K562 (cell line): ENCODE measurements around the gene CRK. TPM values are rescaled to one million over a fixed set of nuclear protein-coding genes. Genes with fewer than 3 reads are reported as not detected.

Experiments
- polyA plus RNA-seq, 8 experiments: library from polyadenylated mRNA; depleted of rRNA in 4 of 8; stranded (reverse) in 5 of 8; unstranded in 3 of 8; fragments of >200 nt; fragmentation: Nextera tagmentation in 2 of 8; fragmentation: Illumina TruSeq in 1 of 8; extraction: Ambion mirVana in 2 of 8; extraction: Trizol in 1 of 8; gene quantifications; 2 replicates each; pipeline versions ENCODE4 v1.2.1 to v1.2.3, GENCODE V29; 2011 to 2014; ENCODE audit warnings: inconsistent platforms in 1 of 8, missing spikeins in 1 of 8
- total RNA-seq, 7 experiments: library from RNA; depleted of rRNA in 6 of 7; stranded (reverse); fragments of >200 nt in 6 of 7; fragmentation: Illumina TruSeq in 2 of 7; extraction: Trizol in 2 of 7; gene quantifications; 2 replicates each; pipeline versions ENCODE4 v1.2.1 to v1.2.3, GENCODE V29; 2011 to 2021; ENCODE audit warnings: low replicate concordance in 1 of 7
- TF ChIP-seq, protein P1 (sequence below): sonication (generic); formaldehyde crosslinking; IDR thresholded peaks from 2 replicates; pipeline ENCODE4 v1.8.1; 2023; ENCODE audit warnings: missing genetic modification reagents, mild to moderate bottlenecking, borderline replicate concordance

CRK gene
- total and polyA plus RNA-seq, 9 of the 15 experiments (the other 6 are each of a cell fraction or from before 2014, with no cell fraction given), result 13.1 to 40.2 (median 26.1) TPM

DNA sequence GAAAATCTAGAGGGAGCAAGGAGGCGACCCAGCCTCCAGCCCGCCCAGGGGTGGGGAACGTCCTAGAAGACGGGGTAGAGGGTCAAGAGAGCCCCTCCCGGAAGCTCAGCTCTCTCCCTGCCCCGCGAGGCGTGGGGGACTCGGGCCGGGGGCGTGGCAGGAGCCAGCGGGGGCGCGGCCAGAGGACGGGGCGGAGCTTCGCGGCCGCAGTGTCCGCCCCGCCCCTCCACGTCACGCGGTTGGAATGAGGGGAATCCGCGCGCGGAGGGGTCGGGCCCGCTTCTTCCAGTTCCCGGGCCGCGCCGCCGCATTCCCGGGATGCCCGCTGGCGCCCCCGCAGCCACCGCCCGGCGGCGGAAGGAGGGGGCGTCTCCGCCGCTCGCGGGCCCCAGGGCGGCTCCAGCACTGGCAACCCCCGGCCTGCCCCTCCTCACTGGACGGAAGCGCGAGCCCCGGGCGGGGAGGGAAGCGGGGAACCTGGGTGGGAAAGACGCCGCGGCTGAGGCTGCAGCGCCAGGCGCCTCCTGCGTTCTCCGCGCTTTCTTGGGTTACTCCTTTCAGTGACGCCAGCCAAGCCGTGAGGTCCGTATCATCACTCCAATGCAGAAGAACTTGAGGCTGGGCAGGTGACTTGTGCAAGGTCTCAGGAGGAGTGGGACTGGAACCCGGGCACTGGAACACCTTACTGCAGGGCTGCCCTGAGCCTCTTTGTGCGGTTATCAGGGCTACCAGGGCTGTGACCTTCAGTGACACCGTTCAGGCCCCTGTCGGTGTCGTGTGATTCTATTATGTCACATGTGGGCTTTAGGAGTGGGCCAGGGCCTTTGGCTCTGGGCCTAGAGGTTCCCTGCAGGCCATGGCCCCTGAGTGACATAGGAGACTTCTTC is 32.1 kb upstream of the CRK start (continued):
- TF ChIP-seq, protein P1, sequence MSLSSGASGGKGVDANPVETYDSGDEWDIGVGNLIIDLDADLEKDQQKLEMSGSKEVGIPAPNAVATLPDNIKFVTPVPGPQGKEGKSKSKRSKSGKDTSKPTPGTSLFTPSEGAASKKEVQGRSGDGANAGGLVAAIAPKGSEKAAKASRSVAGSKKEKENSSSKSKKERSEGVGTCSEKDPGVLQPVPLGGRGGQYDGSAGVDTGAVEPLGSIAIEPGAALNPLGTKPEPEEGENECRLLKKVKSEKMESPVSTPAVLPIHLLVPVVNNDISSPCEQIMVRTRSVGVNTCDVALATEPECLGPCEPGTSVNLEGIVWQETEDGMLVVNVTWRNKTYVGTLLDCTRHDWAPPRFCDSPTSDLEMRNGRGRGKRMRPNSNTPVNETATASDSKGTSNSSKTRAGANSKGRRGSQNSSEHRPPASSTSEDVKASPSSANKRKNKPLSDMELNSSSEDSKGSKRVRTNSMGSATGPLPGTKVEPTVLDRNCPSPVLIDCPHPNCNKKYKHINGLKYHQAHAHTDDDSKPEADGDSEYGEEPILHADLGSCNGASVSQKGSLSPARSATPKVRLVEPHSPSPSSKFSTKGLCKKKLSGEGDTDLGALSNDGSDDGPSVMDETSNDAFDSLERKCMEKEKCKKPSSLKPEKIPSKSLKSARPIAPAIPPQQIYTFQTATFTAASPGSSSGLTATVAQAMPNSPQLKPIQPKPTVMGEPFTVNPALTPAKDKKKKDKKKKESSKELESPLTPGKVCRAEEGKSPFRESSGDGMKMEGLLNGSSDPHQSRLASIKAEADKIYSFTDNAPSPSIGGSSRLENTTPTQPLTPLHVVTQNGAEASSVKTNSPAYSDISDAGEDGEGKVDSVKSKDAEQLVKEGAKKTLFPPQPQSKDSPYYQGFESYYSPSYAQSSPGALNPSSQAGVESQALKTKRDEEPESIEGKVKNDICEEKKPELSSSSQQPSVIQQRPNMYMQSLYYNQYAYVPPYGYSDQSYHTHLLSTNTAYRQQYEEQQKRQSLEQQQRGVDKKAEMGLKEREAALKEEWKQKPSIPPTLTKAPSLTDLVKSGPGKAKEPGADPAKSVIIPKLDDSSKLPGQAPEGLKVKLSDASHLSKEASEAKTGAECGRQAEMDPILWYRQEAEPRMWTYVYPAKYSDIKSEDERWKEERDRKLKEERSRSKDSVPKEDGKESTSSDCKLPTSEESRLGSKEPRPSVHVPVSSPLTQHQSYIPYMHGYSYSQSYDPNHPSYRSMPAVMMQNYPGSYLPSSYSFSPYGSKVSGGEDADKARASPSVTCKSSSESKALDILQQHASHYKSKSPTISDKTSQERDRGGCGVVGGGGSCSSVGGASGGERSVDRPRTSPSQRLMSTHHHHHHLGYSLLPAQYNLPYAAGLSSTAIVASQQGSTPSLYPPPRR, result no peak
